Measurements from ENCODE around the gene NKX2-1. TPM values are rescaled to one million over a fixed set of nuclear protein-coding genes. Genes with fewer than 3 reads are reported as not detected.

The NKX2-1 gene
- total and polyA plus RNA-seq, 10 of the 15 experiments (the other 5 are each of a cell fraction or from before 2014, with no cell fraction given) = 0.03 TPM; not detected in 9

- Histone ChIP-seq H3K4me2 (ENCODE audit: control insufficient read depth, insufficient read depth) (no peak overlapping the region), H3K9ac (ENCODE audit: control insufficient read depth, insufficient read depth, low read length) (no peak overlapping the region), H3K4me1 (ENCODE audit: control insufficient read depth, insufficient read depth, low read length) (no peaks in the 10 kb centered on the region), H2AFZ (ENCODE audit: control insufficient read depth, low read depth, low read length) (no peak overlapping the region), H3K4me3 (no peak overlapping the region), H3K36me3 (ENCODE audit: control insufficient read depth in 2 of 2, insufficient read depth in 2 of 2, low read length in 1 of 2) (no peaks in the 10 kb centered on the region), H3K27me3 (replicated peaks in 1 of 2; ENCODE audit: control insufficient read depth in 2 of 2, insufficient read depth in 2 of 2, low read length in 1 of 2) (peaks cover 16 to 22% of the 10 kb centered on the region in 2 experiments), H3K27ac (ENCODE audit: control insufficient read depth, insufficient read depth) (no peak overlapping the region), H4K20me1 (ENCODE audit: control insufficient read depth, insufficient read depth) (no peaks in the 10 kb centered on the region), H3K79me2 (ENCODE audit: control insufficient read depth, insufficient read depth, low read length) (no peaks in the 10 kb centered on the region), H3K9me3 (replicated peaks; ENCODE audit: control insufficient read depth, insufficient read depth, low read length) (no peaks in the 10 kb centered on the region; the same call in 2 of the 3 replicates)
- BruUV-seq (replicated peaks) = no TSS peak
- ChIA-PET RAD21 (ENCODE audit: unreplicated experiment) (no interaction called here), SMC1A (ENCODE audit: uncharacterized antibody, unreplicated experiment) (no interaction called here), POLR2A (no interaction called here), CTCF (no interaction called here)
- TF ChIP-seq ATF7 (IDR thresholded peaks at IDR 0.05; ENCODE audit: low read depth) (no peak), IKZF1 (conservative IDR thresholded peaks at IDR 0.05) (no peak), PAX5 (IDR thresholded peaks at IDR 0.05; ENCODE audit: borderline replicate concordance, low read depth, low read length) (no peak), IRF4 (IDR thresholded peaks at IDR 0.05; ENCODE audit: low read depth, low read length) (no peak), RELA (IDR thresholded peaks at IDR 0.05; ENCODE audit: borderline replicate concordance, partially characterized antibody) (no peak), TCF3 (IDR thresholded peaks at IDR 0.05; ENCODE audit: borderline replicate concordance, insufficient read depth, low read depth, low read length) (no peak), STAT1 (conservative IDR thresholded peaks at IDR 0.05) (no peak)
- TF ChIP-seq, protein P1, sequence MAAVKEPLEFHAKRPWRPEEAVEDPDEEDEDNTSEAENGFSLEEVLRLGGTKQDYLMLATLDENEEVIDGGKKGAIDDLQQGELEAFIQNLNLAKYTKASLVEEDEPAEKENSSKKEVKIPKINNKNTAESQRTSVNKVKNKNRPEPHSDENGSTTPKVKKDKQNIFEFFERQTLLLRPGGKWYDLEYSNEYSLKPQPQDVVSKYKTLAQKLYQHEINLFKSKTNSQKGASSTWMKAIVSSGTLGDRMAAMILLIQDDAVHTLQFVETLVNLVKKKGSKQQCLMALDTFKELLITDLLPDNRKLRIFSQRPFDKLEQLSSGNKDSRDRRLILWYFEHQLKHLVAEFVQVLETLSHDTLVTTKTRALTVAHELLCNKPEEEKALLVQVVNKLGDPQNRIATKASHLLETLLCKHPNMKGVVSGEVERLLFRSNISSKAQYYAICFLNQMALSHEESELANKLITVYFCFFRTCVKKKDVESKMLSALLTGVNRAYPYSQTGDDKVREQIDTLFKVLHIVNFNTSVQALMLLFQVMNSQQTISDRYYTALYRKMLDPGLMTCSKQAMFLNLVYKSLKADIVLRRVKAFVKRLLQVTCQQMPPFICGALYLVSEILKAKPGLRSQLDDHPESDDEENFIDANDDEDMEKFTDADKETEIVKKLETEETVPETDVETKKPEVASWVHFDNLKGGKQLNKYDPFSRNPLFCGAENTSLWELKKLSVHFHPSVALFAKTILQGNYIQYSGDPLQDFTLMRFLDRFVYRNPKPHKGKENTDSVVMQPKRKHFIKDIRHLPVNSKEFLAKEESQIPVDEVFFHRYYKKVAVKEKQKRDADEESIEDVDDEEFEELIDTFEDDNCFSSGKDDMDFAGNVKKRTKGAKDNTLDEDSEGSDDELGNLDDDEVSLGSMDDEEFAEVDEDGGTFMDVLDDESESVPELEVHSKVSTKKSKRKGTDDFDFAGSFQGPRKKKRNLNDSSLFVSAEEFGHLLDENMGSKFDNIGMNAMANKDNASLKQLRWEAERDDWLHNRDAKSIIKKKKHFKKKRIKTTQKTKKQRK (IDR thresholded peaks at IDR 0.05; ENCODE audit: low read depth, low read length) = no peak
- ATAC-seq (no peak), FAIRE-seq (no peak), DNase-seq (ENCODE audit: low read depth, low spot score) (no peak)
- in situ Hi-C loops (cut with MboI) (no loop called here), intact Hi-C loops (cut with micrococcal nuclease; ENCODE audit: unreplicated experiment) (no loop called here)
- 0% methylated on average over 7 of the region's 7 CpGs for WGBS (ENCODE audit: insufficient coverage, insufficient replicate concordance, low lambda C conversion rate, missing lambda C conversion rate)
Measured at GRCh38 chr14:36511981-36512584, 7.9 kb downstream of the NKX2-1 start.

Data from GM12878 (cell line).